Nephron (organoid): ENCODE data around the gene AATF.

ENCODE experiments used
- H3K27ac Mint-ChIP-seq, 3 experiments: 2 replicates each; pipeline ENCODE4 v1.8.0; 2020; ENCODE audit warnings: mixed read lengths in 3 of 3, mild to moderate bottlenecking in 2 of 3, moderate library complexity in 1 of 3
- H3K27me3 Mint-ChIP-seq: 2 replicates; pipeline ENCODE4 v1.8.0; 2021; ENCODE audit warnings: low read depth, mild to moderate bottlenecking, moderate library complexity, mixed read lengths
- H3K36me3 Mint-ChIP-seq: 2 replicates; pipeline ENCODE4 v1.8.0; 2020; ENCODE audit warnings: low read depth, mixed read lengths
- H3K4me1 Mint-ChIP-seq: 2 replicates; pipeline ENCODE4 v1.8.0; 2020; ENCODE audit warnings: mixed read lengths
- H3K4me3 Mint-ChIP-seq, 3 experiments: 2 replicates each; pipeline ENCODE4 v1.8.0; 2020; ENCODE audit warnings: mild to moderate bottlenecking in 3 of 3, mixed read lengths in 3 of 3, moderate library complexity in 2 of 3
- H3K9me3 Mint-ChIP-seq: 2 replicates; pipeline ENCODE4 v1.8.0; 2020; ENCODE audit warnings: mixed read lengths
- CTCF ChIP-seq, 3 experiments: fragments of 200-600 bp; sonication (generic); IDR thresholded peaks; one replicate each; pipeline ENCODE4 v1.5.0; 2021; ENCODE audit warnings: antibody characterized with exemption in 3 of 3; ENCODE audit not compliant: unreplicated experiment in 3 of 3

The AATF gene

DNA sequence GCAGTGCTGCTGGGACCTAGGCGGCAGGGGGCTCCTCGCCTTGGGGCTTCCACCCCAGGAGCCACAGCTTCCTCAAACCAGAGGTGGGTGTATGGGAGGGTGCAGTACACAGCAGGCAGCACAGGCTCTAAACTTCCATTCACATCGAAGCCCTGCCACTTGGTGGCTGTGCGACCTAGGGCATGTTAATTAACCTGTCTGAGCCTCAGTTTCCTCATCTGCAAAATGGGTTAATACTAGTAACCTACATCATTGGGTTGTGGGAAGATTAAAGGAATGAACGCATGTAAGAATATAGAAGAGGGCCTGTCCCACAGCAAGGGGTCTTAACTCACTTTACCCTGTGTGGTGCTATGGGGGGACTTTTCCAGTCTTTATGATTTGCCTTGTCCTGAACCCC is 38.2 kb upstream of the AATF start:
- TF ChIP-seq CTCF (IDR thresholded peaks at IDR 0.05; ENCODE audit: unreplicated experiment in 3 of 3) = no peak
- no peaks in the 10 kb centered on the region for H3K36me3 Mint-ChIP-seq
- H3K4me3 Mint-ChIP-seq = no peak overlapping the region
- H3K9me3 Mint-ChIP-seq = no peaks in the 10 kb centered on the region
- H3K4me1 Mint-ChIP-seq = no peaks in the 10 kb centered on the region
- H3K27me3 Mint-ChIP-seq = peaks cover 38% of the 10 kb centered on the region
- no peak overlapping the region for H3K27ac Mint-ChIP-seq

DNA sequence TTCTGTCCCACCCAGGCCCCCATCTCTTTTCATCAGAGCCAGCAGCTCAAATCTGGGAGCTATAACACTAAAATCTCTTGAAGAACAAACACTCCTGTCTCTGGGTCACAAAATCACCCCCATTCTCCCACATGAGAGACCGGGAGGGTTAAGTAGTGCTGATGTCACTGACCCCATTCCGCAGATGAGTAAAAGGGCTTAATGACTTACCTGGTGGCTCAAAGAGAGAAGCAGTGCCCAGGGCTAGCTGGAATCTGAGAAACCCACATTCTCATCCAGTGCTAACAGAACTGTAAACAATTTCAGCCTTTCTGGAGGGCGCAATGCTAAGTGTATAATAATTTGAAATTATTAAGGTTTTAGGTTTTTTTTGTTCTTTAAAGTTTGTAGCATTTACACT is 37.8 kb upstream of the AATF start:
- Mint-ChIP-seq H3K4me3 (no peak overlapping the region), H3K9me3 (no peaks in the 10 kb centered on the region), H3K27ac (no peak overlapping the region), H3K27me3 (peaks cover 37% of the 10 kb centered on the region), H3K4me1 (no peaks in the 10 kb centered on the region), H3K36me3 (no peaks in the 10 kb centered on the region)
- no peak for TF ChIP-seq CTCF (IDR thresholded peaks at IDR 0.05; ENCODE audit: unreplicated experiment in 3 of 3)

DNA sequence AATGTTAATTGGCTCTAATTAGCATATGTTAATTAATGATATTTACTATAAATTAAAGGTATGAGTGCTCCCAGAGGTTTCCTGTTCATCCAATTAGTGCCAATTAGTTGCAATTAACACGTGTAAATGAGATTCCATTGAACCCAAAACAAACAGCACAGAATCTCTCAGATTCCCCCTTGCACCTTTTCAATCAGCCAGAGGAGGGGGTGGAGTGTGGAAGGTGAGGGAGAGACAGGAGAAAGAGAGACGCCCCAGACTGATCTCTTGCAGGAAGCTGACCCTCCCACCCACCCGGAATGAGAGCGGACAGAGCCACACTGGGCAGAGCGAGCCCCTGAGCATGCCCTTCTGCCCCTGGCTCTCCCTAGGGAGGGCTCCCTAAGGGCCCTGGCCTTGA is 35.6 kb upstream of the AATF start:
- Mint-ChIP-seq H3K4me3 (no peak overlapping the region), H3K9me3 (no peaks in the 10 kb centered on the region), H3K27me3 (peaks cover 30% of the 10 kb centered on the region), H3K27ac (no peak overlapping the region), H3K4me1 (peaks cover 5% of the 10 kb centered on the region), H3K36me3 (no peaks in the 10 kb centered on the region)
- no peak for TF ChIP-seq CTCF (IDR thresholded peaks at IDR 0.05; ENCODE audit: unreplicated experiment in 3 of 3)

DNA sequence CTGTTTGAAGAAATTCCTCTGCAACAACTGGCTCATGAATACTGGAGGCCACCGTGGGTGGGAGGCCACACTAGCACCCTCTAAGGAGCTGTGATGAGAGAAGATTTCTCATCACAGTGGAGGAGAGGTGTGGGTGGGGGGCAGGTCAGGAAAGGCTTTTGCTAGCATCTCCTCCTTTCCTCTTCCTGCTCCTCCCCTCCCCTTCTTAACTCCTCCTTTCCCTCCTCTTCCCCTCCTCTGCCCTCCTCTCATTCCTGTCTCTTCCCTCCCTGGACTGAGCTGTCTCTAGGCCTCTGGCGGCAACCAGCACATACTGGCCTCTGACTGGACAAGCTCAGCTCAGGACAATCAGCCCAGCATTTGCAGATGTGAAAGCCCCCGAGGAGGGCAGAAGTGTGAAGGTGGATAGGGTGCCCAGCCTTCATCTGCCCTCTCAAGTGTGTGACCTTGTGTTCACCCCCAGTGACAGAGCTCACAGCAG is 30.5 kb upstream of the AATF start:
- peaks cover 49% of the 10 kb centered on the region for H3K4me1 Mint-ChIP-seq
- no peaks in the 10 kb centered on the region for H3K9me3 Mint-ChIP-seq
- H3K36me3 Mint-ChIP-seq = no peaks in the 10 kb centered on the region
- peak overlapping the region in 1 of 3 experiments; percentile 17 for H3K4me3 Mint-ChIP-seq
- peak overlapping the region; percentile 59 to 77 (median 67) for H3K27ac Mint-ChIP-seq
- peaks cover 33% of the 10 kb centered on the region for H3K27me3 Mint-ChIP-seq
- no peak for TF ChIP-seq CTCF (IDR thresholded peaks at IDR 0.05; ENCODE audit: unreplicated experiment in 3 of 3)

DNA sequence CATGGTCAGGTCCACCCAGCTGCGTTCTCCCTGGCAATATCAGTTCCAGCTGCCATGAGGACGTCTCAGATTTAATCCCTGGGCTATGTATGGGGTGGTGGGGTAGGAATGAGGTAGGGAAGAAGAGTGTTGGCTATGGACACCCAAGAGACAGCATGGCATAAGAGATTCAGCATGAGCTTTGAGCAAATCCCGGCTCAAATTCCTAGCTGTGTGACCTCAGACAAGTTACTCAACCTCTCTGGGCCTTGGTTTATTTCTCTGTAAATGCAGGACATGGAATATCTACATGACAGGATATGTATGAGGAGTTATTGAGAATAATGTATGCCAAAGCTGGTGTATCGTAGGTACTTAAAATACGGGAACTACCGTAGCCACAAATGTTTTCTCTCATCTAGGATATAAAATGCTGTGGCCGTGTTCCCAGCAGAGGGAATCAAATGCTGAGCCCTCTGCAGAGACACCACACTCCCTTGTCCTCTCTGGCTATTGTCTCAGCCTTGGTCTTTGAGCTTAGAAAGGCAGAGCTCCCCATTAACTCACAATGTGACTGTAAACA is 29.3 kb upstream of the AATF start:
- Mint-ChIP-seq H3K36me3 (no peaks in the 10 kb centered on the region), H3K9me3 (no peaks in the 10 kb centered on the region), H3K27me3 (peaks cover 38% of the 10 kb centered on the region), H3K27ac (peak overlapping the region; percentile 59 to 85 (median 83)), H3K4me3 (peak overlapping the region in 2 of 3 experiments; percentile 6 to 10), H3K4me1 (peaks cover 50% of the 10 kb centered on the region)
- no peak for TF ChIP-seq CTCF (IDR thresholded peaks at IDR 0.05; ENCODE audit: unreplicated experiment in 3 of 3)
